OCI-LY7 (cell line): ENCODE data around the gene CFAP126.

ENCODE experiments used
- EZH2phosphoT487 ChIP-seq: fragments of 200-600 bp; sonication (generic); IDR thresholded peaks from 2 replicates; pipeline ENCODE4 v1.6.1; 2018; ENCODE audit warnings: low read depth, borderline replicate concordance, mild to moderate bottlenecking, mixed run types, antibody characterized with exemption, low read length, moderate library complexity, mixed read lengths
- TF ChIP-seq, protein P1 (sequence below): fragments of 200-600 bp; sonication (generic); conservative IDR thresholded peaks from 2 replicates; pipeline ENCODE4 v1.5.1; 2014; ENCODE audit warnings: mild to moderate bottlenecking, antibody characterized with exemption, low read length, moderate library complexity, mixed read lengths

DNA sequence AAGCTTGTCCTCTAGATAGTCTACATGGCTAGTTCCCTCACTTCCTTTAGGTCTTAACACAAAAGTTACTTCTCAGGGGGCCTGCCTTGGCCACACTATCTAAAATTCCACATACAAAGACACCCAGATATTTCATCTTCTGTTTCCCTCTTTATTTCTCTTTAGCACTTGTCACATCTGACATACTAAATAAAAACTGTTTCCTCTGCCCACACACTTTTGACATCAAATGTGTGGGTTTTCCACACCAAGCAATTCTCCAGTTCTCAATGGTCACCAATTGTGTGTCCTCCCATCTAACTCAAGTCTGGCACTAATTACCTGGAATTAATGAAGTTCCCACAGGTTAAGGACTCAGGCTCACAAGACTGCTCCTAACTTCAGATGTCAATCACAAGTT lies 25.5 kb upstream of the CFAP126 start:
- TF ChIP-seq, protein P1, sequence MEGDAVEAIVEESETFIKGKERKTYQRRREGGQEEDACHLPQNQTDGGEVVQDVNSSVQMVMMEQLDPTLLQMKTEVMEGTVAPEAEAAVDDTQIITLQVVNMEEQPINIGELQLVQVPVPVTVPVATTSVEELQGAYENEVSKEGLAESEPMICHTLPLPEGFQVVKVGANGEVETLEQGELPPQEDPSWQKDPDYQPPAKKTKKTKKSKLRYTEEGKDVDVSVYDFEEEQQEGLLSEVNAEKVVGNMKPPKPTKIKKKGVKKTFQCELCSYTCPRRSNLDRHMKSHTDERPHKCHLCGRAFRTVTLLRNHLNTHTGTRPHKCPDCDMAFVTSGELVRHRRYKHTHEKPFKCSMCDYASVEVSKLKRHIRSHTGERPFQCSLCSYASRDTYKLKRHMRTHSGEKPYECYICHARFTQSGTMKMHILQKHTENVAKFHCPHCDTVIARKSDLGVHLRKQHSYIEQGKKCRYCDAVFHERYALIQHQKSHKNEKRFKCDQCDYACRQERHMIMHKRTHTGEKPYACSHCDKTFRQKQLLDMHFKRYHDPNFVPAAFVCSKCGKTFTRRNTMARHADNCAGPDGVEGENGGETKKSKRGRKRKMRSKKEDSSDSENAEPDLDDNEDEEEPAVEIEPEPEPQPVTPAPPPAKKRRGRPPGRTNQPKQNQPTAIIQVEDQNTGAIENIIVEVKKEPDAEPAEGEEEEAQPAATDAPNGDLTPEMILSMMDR, result no peak
- no peak for TF ChIP-seq EZH2phosphoT487
